ENCODE data around the gene UVRAG. TPM values are rescaled to one million over a fixed set of nuclear protein-coding genes. Genes with fewer than 3 reads are reported as not detected.

Gene UVRAG
- total RNA-seq, 1 experiment from 2014 or later = 31.3 TPM

DNA sequence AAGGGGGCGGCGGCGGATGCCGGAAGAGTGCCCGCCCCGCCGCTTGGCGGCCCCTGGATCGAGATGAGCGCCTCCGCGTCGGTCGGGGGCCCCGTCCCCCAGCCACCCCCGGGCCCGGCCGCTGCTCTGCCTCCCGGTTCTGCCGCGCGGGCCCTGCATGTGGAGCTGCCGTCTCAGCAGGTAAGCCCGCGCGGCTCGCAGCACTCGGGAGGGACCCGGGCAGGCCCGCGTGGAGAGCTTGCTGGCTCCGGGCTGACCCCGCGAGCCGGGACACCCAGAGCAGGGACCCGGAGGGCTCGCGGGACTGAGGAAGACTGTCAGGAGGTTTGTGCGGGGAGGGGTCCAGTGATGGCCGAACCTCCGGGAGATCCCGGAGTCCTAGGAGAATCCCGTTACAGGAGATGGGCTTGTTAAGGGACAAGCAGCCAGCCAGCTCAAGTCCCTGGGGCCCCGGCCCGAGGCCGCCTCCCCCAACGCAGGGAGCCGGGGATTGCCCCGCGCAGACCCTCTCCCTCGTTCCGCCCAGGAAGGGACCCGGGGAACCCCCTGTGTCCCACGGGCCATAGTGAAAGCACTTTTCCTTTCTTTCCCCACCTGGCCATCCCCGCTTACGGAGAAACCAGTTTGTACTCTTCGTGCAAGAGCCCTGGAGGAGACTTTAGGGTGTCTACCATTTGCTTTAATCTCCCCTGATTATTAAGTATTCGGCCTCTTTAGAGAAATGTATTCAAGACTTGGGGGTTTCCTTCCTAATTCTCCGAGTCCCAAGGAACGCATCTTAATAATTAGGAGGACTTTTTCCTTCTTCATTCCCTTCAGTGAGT lies 547 bp downstream of the UVRAG start:
- peaks cover 10% of the 10 kb centered on the region for H3K4me1 ChIP-seq
- H3K27ac Mint-ChIP-seq (ENCODE audit: unreplicated experiment) = no peak overlapping the region
- no peaks in the 10 kb centered on the region for H3K9me3 ChIP-seq
- H3K4me1 Mint-ChIP-seq (ENCODE audit: low read depth, unreplicated experiment) = peaks cover 8% of the 10 kb centered on the region
- H3K27me3 Mint-ChIP-seq (ENCODE audit: insufficient read depth, unreplicated experiment) = no peaks in the 10 kb centered on the region
- H3K4me3 ChIP-seq (ENCODE audit: low read depth, low read length) = peak overlapping the region; percentile 69
- H3K27me3 ChIP-seq (replicated peaks; ENCODE audit: control insufficient read depth, insufficient read depth, low read length) = no peaks in the 10 kb centered on the region
- H3K4me3 Mint-ChIP-seq (ENCODE audit: unreplicated experiment) = no peak overlapping the region
- no peaks in the 10 kb centered on the region for H3K36me3 ChIP-seq (ENCODE audit: control insufficient read depth, insufficient read depth, low read length)
- POLR2A ChIA-PET = interaction anchor here (2.0 kb wide), 1 partner anchor 30 kb away, joined by 13 read pairs; no protein-coding TSS in a partner anchor
- BruUV-seq (replicated peaks) = no TSS peak
- peak in 1 of 2 experiments; percentile 72 for DNase-seq
- no peaks in the 10 kb centered on the region for H3K36me3 Mint-ChIP-seq (ENCODE audit: insufficient read depth, unreplicated experiment)
- no peaks in the 10 kb centered on the region for H3K9me3 Mint-ChIP-seq (ENCODE audit: unreplicated experiment)
- intact Hi-C loops (cut with micrococcal nuclease; ENCODE audit: unreplicated experiment) = loop anchor here (2.0 to 5.0 kb wide), 3 partner anchors 43 to 392 kb away; partner anchors contain the start of gene WNT11
- TF ChIP-seq CTCF (IDR thresholded peaks at IDR 0.05; ENCODE audit: insufficient read depth in 1 of 2, low read depth in 1 of 2, low read length in 1 of 2, severe bottlenecking in 1 of 2, unreplicated experiment in 1 of 2) = no peak
- CTCF ChIA-PET = interaction anchor here (0.6 to 2.7 kb wide), 2 partner anchors 12 to 232 kb away, joined by 3 to 13 read pairs; no protein-coding TSS in a partner anchor

GRCh38 chr11:75816561-75817239 lies 1.7 kb downstream of the UVRAG start:
- ChIA-PET CTCF (no interaction called here), POLR2A (interaction anchor here (0.9 kb wide), 1 partner anchor 30 kb away, joined by 3 read pairs; no protein-coding TSS in a partner anchor)
- Mint-ChIP-seq H3K4me1 (ENCODE audit: low read depth, unreplicated experiment) (peaks cover 12% of the 10 kb centered on the region), H3K9me3 (ENCODE audit: unreplicated experiment) (no peaks in the 10 kb centered on the region), H3K36me3 (ENCODE audit: insufficient read depth, unreplicated experiment) (peaks cover 4% of the 10 kb centered on the region), H3K4me3 (ENCODE audit: unreplicated experiment) (no peak overlapping the region), H3K27ac (ENCODE audit: unreplicated experiment) (no peak overlapping the region), H3K27me3 (ENCODE audit: insufficient read depth, unreplicated experiment) (no peaks in the 10 kb centered on the region)
- TF ChIP-seq CTCF (IDR thresholded peaks at IDR 0.05; ENCODE audit: insufficient read depth in 1 of 2, low read depth in 1 of 2, low read length in 1 of 2, severe bottlenecking in 1 of 2, unreplicated experiment in 1 of 2) = no peak
- no peaks in the 10 kb centered on the region for H3K27me3 ChIP-seq (replicated peaks; ENCODE audit: control insufficient read depth, insufficient read depth, low read length)
- H3K9me3 ChIP-seq = no peaks in the 10 kb centered on the region
- BruUV-seq (replicated peaks) = no TSS peak
- H3K36me3 ChIP-seq (ENCODE audit: control insufficient read depth, insufficient read depth, low read length) = no peaks in the 10 kb centered on the region
- H3K4me1 ChIP-seq = peaks cover 10% of the 10 kb centered on the region
- intact Hi-C loops (cut with micrococcal nuclease; ENCODE audit: unreplicated experiment) = loop anchor here (5.0 kb wide), 1 partner anchor 391 kb away; the partner anchor contains the start of gene WNT11
- DNase-seq = no peak
- peak overlapping the region; percentile 69 for H3K4me3 ChIP-seq (ENCODE audit: low read depth, low read length)

DNA sequence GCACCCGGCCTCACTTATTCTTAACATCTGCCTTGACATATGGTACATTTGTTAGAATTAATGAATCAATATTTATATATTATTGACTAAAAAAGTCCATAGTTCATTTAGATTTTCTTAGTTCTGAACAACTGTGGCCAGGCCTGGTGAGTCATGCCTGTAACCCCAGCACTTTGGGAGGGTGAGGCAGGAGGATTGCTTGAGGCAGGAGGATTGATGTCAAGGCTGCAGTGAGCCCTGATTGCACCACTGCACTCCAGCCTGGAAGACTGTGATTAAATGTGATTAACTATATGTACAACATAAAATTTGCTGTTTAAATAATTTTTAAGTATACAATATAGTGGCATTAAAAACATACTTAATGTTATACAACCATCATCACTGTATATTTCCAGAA lies 5.6 kb downstream of the UVRAG start:
- H3K4me1 Mint-ChIP-seq (ENCODE audit: low read depth, unreplicated experiment) = peaks cover 11% of the 10 kb centered on the region
- no peak for DNase-seq
- intact Hi-C loops (cut with micrococcal nuclease; ENCODE audit: unreplicated experiment) = no loop called here

More for the DNA sequence above, 5.6 kb downstream of the UVRAG start:
- H3K4me3 ChIP-seq (ENCODE audit: low read depth, low read length) = no peak overlapping the region
- peaks cover 2% of the 10 kb centered on the region; the same call in 1 of the 2 replicates for H3K36me3 ChIP-seq (ENCODE audit: control insufficient read depth, insufficient read depth, low read length)
- peaks cover 22% of the 10 kb centered on the region for H3K36me3 Mint-ChIP-seq (ENCODE audit: insufficient read depth, unreplicated experiment)
- BruUV-seq (replicated peaks) = no TSS peak
- POLR2A ChIA-PET = no interaction called here
- no peaks in the 10 kb centered on the region for H3K27me3 Mint-ChIP-seq (ENCODE audit: insufficient read depth, unreplicated experiment)
- no peak for TF ChIP-seq CTCF (IDR thresholded peaks at IDR 0.05; ENCODE audit: insufficient read depth in 1 of 2, low read depth in 1 of 2, low read length in 1 of 2, severe bottlenecking in 1 of 2, unreplicated experiment in 1 of 2)
- H3K9me3 Mint-ChIP-seq (ENCODE audit: unreplicated experiment) = no peaks in the 10 kb centered on the region
- no peak overlapping the region for H3K4me3 Mint-ChIP-seq (ENCODE audit: unreplicated experiment)
- no peak overlapping the region for H3K27ac Mint-ChIP-seq (ENCODE audit: unreplicated experiment)
- peaks cover 8% of the 10 kb centered on the region for H3K4me1 ChIP-seq
- no peaks in the 10 kb centered on the region for H3K9me3 ChIP-seq
- H3K27me3 ChIP-seq (replicated peaks; ENCODE audit: control insufficient read depth, insufficient read depth, low read length) = no peaks in the 10 kb centered on the region
- CTCF ChIA-PET = no interaction called here

Measured in Caco-2 (cell line).